NCI-H510A treated with DMSO at 0.1 percent for 48 hours (cell line): ENCODE measurements around the gene MAT2A.
"Not testable (repeated sequence)": the region's sequence is repeated elsewhere in the genome, so short reads cannot be mapped to it uniquely, and the experiment has no call there.

ENCODE experiments used
- DNase-seq: peaks from one replicate; lab custom pipeline; 2025; lab: John Stamatoyannopoulos, UW

Gene MAT2A

DNA sequence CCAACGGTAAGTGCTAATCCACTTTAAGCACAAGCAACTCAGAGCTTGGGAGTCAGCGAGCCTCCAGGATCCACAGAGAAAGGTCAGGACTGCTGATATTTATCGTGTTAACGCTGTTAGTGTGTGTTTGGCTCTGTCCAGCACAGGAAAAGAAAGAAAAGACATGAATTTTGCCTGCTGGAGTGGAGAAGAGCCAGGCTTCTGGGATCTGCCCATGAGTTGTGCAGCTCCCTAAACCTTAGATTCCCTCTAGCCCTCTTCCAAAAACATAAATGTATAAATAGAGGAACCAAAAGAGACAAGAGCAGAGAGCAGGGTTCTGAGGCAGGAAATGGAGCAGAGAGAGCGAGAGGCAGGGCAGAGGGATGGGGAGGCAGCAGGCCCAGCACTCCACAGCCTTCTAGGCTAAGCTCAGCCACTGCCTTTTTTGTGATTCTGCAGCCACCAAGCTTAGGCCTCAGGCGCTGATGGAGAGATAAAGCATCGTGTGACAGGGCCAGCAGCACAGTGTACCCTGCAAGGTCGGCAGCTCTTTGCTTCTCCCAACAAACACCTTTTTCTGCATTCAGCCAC is 14.5 kb upstream of the MAT2A start:
- DNase-seq, result no peak

- DNase-seq, result no peak
Observed at GRCh38 chr2:85525029-85525428, 13.9 kb upstream of the MAT2A start.

- DNase-seq, result no peak
Observed at GRCh38 chr2:85525567-85525966, 13.4 kb upstream of the MAT2A start.

DNA sequence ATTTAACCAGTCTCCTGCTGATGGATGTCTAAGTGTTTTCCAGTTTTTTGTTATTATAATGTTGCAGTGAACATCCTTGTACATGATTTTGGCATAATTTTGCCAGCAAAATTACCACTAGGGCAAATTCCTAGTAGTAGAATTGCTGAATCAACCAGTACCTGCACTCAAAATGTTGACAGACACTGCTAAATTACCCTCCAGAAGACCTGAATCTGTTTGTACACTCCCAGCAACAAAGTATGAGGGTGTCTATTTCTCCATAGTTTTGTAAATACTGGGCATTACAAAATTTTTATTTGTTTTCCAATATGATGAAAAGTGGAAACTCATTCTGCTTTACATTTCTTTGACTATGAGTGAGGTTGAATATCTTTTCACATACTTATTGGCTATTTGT is 11.2 kb upstream of the MAT2A start:
- DNase-seq, result no peak

DNA sequence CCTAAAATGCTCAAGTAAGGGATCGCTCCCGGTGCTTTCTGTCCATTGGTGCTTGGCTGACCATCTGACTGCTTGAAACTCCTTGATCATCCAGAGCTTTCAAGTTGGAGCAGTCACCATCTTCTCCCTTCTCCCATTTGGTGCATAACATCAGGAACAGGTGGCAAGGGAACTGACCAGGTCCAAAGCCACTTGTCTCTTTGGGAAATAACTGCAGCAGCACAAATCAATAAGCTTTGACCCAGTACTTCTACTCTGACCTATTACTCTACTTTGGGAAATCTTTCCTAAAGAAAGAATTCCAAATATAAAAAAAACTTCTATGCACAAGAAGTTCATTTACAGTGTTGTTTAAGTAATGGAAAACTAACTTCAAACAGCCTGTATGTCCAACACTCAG is 10.6 kb upstream of the MAT2A start:
- no peak for DNase-seq

DNA sequence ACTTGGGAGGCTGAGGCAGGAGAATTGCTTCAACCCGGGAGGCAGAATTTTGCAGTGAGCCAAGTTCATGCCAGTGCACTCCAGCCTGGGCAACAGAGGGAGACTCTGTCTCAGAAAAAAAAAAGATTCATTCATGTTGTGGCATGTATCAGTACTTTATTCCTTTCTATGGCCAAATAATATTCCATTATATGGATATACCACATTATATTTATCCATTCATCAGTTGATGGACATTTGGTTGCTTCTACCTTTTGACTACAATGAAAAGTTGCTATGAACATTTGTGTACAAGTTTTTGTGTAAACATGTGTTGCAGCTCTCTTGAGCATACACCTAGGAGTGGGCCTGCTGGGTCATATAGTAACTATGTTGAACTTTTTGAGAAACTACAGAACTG is 9.2 kb upstream of the MAT2A start:
- DNase-seq, result no peak

DNA sequence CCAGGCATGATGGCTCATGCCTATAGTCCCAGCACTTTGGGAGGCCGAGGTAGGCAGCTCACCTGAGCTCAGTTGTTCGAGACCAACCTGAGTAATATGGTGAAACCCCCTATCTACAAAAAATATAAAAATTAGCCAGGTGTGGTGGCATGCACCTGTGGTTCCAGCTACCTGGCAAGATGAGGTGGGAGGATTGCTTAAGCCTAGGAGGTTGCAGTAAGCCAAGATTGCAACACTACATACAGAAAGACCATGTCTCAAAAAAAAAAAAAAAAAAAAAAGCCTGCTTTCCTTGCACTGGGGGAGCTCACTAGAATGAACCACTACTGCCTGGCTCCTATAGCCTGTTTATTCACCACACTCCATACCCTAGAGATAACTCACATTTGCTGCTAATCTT is 7.4 kb upstream of the MAT2A start:
- no peak for DNase-seq

DNA sequence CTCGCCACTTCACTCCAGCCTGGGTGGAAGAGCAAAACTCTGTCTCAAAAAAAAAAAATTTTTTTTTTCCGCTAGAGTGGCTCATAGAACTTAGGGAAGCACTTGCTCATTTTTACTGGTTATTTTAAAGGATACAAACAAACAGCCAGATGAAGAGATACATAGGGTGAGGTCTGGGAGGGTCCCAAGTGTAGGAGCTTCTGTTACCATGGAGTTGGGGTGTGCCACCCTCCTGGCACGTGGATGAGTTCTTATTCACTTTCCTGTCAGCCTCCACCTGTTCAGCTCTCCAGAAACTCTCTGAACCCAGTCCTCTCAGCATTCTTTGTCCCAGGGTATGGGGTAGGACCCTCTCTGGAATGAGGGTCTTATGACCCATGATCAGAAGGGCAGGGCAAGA is 4.9 kb upstream of the MAT2A start:
- DNase-seq, result no peak

GRCh38 chr2:85534881-85535280 is 4.1 kb upstream of the MAT2A start:
- no peak for DNase-seq

- no peak for DNase-seq
Observed at GRCh38 chr2:85536479-85536878, 2.5 kb upstream of the MAT2A start.

GRCh38 chr2:85537600-85538506 is 1.1 kb upstream of the MAT2A start:
- DNase-seq, result peak; percentile 72

- no peak for DNase-seq
Observed at GRCh38 chr2:85539361-85540132, 579 bp downstream of the MAT2A start.

DNA sequence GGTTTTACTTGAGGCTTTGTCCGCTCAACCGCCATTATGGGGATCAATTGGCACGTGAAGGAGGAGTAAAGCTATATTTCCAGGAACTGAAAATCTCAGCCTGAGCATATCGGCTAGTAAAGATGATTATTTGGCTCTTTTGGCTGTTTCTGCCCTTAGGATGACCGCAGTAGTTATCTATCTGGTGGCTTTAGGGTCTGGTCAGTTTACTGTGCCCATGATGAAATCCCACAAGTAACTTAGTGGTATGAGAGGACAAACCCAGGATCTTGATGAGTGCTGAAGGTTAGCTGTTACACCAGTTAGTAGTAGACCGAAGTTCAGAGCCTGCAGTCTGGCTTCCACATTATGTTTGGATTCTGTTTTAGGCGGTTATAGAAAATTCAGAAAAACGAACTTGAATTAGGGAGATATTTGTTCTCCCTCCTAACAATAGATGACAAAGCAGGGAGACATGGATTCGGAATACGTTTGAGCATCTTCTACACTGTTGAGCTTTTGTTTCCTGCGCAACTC is 1.2 kb downstream of the MAT2A start:
- DNase-seq, result no peak

GRCh38 chr2:85541262-85541661 is 2.3 kb downstream of the MAT2A start:
- DNase-seq, result no peak

DNA sequence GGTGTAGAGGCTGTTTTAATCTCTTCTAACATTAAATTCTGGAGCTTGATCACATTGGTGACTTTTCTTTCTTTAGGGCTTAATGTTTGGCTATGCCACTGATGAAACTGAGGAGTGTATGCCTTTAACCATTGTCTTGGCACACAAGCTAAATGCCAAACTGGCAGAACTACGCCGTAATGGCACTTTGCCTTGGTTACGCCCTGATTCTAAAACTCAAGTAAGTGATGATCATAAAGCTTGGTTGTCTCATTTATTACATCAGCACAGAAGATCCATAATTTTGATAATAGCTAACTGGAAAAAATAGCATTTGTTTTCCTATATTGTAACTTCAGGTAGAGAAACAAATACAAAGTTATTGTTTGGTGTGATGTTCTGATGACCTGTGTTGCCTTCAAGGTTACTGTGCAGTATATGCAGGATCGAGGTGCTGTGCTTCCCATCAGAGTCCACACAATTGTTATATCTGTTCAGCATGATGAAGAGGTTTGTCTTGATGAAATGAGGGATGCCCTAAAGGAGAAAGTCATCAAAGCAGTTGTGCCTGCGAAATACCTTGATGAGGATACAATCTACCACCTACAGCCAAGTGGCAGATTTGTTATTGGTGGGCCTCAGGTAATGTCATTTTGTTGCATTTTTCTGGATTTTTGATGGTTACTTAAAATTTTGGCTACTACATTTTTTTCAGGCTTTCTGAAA is 2.9 kb downstream of the MAT2A start:
- no peak for DNase-seq

DNA sequence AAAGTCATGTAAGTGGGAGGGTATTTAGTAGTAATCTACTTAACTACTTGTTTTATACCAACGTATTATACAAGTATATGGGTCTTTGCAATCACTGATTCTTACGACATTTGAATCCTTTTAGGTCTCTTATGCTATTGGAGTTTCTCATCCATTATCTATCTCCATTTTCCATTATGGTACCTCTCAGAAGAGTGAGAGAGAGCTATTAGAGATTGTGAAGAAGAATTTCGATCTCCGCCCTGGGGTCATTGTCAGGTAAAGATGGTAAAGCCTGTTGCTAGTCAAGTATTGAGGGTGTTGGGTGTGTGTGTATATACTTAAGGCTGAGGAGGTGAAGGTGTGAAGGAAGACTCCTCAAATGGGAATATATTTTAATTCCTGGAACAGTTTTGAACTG is 3.8 kb downstream of the MAT2A start:
- no peak for DNase-seq

GRCh38 chr2:85544254-85544691 is 5.3 kb downstream of the MAT2A start:
- not testable (repeated sequence) for DNase-seq

DNA sequence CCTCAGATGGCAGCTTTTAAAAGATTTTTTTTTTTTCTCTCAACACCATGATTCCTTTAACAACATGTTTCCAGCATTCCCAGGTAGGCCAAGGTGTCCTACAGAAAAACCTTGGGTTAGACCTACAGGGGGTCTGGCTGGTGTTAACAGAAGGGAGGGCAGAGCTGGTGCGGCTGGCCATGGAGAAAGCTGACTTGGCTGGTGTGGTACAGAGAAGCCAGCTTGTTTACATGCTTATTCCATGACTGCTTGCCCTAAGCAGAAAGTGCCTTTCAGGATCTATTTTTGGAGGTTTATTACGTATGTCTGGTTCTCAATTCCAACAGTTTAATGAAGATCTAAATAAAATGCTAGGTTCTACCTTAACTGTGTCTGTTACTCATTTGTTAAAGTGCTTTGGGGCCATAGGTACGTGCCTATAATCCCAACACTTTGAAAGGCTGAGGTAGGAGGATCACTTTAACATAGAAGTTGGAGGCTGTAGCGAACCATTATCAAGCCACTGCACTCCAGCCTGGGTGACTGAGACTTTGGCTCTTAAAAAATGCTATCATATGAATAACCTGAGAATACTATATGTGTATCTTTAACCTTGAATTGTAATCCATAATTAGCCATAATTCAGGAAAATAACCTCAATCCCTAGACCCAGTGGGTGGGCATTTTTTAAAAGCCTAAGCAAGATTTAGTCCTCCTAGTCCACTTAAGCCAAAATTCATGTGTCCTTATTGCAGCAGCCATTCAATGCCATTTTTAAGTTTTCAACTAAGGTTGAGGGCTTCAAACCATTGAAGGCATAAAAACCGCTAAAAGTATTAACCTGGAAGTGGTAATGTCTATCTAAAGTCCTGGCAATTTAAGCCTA is 6.2 kb downstream of the MAT2A start:
- not testable (repeated sequence) for DNase-seq

GRCh38 chr2:85545780-85546240 is 6.8 kb downstream of the MAT2A start:
- no peak for DNase-seq

GRCh38 chr2:85547089-85547858 is 8.3 kb downstream of the MAT2A start:
- DNase-seq, result no peak
